ENCODE results near the gene NTS. TPM values are rescaled to one million over a fixed set of nuclear protein-coding genes. Genes with fewer than 3 reads are reported as not detected.

Gene NTS
- total RNA-seq, 2 donors from 2014 or later: 0.52 TPM; not detected in 1

- H3K27me3 ChIP-seq: no peaks in the 10 kb centered on the region
- no peaks in the 10 kb centered on the region for H3K36me3 ChIP-seq
- no peak for DNase-seq (ENCODE audit: low spot score)
- no peaks in the 10 kb centered on the region for H3K4me1 ChIP-seq
- H3K4me3 ChIP-seq: no peak overlapping the region
- no peak overlapping the region for H3K27ac ChIP-seq
- TF ChIP-seq CTCF (IDR thresholded peaks at IDR 0.05): no peak
- H3K9me3 ChIP-seq: no peaks in the 10 kb centered on the region
Measured at GRCh38 chr12:85855305-85855704, 18.8 kb upstream of the NTS start.

DNA sequence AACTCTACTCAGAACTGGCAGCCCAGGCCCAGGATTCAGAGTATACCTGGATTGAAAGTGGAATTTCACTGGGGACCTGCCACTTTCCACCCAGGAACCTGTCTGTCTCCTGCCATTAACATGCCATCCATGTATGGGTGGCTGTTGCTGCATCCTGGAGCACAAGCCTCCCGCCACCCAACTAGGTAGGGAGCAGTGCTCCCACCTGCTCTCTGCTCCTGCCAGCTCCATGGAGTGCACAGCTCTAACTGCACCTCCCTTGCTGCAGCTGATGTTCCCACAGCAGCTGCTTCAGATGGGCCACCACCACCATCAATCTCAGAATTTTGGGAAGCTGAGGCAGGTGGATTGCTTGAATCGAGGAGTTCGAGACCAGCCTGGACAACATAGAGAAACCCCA, 17.1 kb upstream of the NTS start:
- Histone ChIP-seq H3K4me3 (no peak overlapping the region), H3K27ac (no peak overlapping the region), H3K27me3 (no peaks in the 10 kb centered on the region), H3K9me3 (no peaks in the 10 kb centered on the region), H3K4me1 (no peaks in the 10 kb centered on the region), H3K36me3 (no peaks in the 10 kb centered on the region)
- TF ChIP-seq CTCF (IDR thresholded peaks at IDR 0.05): no peak
- no peak for DNase-seq (ENCODE audit: low spot score)

DNA sequence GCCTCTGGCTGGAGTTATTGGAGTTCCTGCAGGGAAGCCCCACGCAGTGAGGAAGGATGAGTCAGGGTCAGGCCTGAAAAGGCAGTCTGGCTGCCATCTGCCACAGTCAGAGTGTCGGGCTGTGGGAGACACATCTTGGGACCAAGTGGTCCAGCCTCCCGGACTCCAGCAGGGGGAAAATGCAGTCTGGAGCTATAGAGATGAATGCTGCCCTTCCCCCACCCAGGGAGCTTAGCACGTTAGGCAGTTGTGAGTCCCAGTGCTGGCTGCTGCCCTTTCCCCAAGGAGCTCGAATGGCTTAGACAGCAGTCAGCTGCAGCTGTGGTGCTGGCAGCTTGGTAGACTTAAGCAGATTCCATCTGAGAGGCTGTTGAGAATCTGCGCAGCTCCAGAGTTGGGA, 8.2 kb upstream of the NTS start:
- Histone ChIP-seq H3K36me3 (no peaks in the 10 kb centered on the region), H3K4me3 (no peak overlapping the region), H3K27me3 (no peaks in the 10 kb centered on the region), H3K9me3 (no peaks in the 10 kb centered on the region), H3K4me1 (no peaks in the 10 kb centered on the region), H3K27ac (no peak overlapping the region)
- no peak for TF ChIP-seq CTCF (IDR thresholded peaks at IDR 0.05)
- DNase-seq (ENCODE audit: low spot score): no peak

DNA sequence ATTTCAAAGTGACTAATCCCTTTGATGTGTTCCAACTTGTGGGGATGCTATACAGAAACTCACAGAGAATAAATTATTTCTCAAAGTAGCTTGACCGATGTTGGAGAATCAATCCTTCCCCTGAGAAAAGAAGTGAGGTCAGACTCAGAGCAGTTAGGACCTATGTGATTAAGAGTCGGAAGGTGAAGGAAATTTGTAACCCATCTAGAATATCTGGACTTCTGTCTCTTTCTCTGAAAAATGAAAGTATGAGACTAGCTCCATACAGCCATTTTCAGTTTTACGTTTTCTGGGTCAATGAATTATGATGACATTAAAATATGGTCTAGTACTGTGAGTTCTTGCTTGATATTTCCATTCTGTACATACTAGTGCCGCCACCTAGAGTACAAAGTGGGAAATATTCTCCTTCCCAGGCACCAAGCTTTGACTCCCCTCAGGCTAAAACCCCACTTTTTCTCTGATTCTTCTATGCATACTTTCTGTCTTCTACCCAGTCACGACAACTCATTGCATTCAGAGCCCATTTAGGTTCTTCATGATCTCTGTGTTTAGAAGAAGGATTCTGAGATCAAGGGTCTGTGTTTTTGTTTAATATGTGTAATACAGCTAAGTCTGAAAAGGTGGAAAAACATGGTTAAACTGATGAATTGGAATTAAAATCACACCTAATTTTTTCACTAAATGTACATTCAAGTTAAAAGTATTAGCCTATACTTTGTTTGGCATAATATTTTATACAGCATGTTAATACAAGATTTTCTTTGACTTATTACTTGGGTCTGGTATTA, 6.9 kb upstream of the NTS start:
- Histone ChIP-seq H3K27ac (no peak overlapping the region), H3K27me3 (no peaks in the 10 kb centered on the region), H3K4me3 (no peak overlapping the region), H3K9me3 (no peaks in the 10 kb centered on the region), H3K4me1 (no peaks in the 10 kb centered on the region), H3K36me3 (no peaks in the 10 kb centered on the region)
- no peak for DNase-seq (ENCODE audit: low spot score)
- TF ChIP-seq CTCF (IDR thresholded peaks at IDR 0.05): peak; percentile 58 to 77

DNA sequence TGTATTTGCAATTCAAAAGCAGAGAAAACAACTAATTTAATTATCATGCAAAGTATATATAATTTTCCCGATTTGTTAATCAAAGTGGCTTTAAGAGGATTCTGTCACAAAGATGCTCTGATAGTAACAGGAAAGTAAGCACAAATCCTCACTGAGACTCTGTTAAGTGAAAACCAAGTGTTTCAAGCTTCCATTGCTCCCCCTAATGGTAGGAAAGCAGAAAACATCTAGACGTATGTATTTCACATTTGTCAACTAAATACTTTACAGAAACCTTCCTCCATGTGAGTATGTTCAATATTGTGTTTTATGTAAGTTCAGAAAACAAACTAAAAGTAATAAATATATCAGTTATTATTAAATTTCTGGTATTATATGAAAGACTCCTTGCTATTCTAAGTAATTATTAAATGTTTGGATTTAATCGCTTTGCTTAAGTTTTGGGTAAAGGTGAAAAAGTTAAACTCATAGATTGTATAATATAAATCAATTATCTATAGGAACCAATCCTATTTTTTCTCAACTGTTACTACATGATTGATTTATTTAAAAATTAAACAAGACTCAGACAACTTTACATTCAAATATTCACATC, 1.5 kb upstream of the NTS start:
- Histone ChIP-seq H3K36me3 (no peaks in the 10 kb centered on the region), H3K27me3 (no peaks in the 10 kb centered on the region), H3K27ac (no peak overlapping the region), H3K4me1 (no peaks in the 10 kb centered on the region), H3K4me3 (no peak overlapping the region), H3K9me3 (no peaks in the 10 kb centered on the region)
- TF ChIP-seq CTCF (IDR thresholded peaks at IDR 0.05): peak; percentile 51 to 76
- no peak for DNase-seq (ENCODE audit: low spot score)
